ENCODE measurements around the gene DNAJB12.
"Not testable (repeated sequence)": the region's sequence is repeated elsewhere in the genome, so short reads cannot be mapped to it uniquely, and the experiment has no call there.

The DNAJB12 gene

GRCh38 chr10:72310241-72310633, 44.5 kb downstream of the DNAJB12 start:
- no peak for TF ChIP-seq CTCF (IDR thresholded peaks at IDR 0.05; ENCODE audit: insufficient read depth, low read length, missing control alignments)
- no peak for DNase-seq (ENCODE audit: low read depth, low spot score)
- no peak overlapping the region for H3K4me3 ChIP-seq (ENCODE audit: low read depth, low read length)
- CTCF ChIA-PET: no interaction called here
- POLR2A ChIA-PET: interaction anchor here (2.4 kb wide), 1 partner anchor 36 kb away, joined by 18 read pairs; the partner anchor contains the start of gene DDIT4

GRCh38 chr10:72309290-72310240, 45.2 kb downstream of the DNAJB12 start:
- no peak overlapping the region for H3K4me3 ChIP-seq (ENCODE audit: low read depth, low read length)
- DNase-seq (ENCODE audit: low read depth, low spot score): no peak
- CTCF ChIA-PET: interaction anchor here (0.8 to 1.6 kb wide), 3 partner anchors 9 to 32 kb away, joined by 3 to 5 read pairs (median 4); no protein-coding TSS in a partner anchor
- POLR2A ChIA-PET: interaction anchor here (1.0 to 2.4 kb wide), 2 partner anchors 12 to 35 kb away, joined by 6 to 18 read pairs; partner anchors contain the start of gene DDIT4
- TF ChIP-seq CTCF (IDR thresholded peaks at IDR 0.05; ENCODE audit: insufficient read depth, low read length, missing control alignments): no peak

- ChIA-PET CTCF (interaction anchor here (1.0 to 1.6 kb wide), 3 partner anchors 10 to 33 kb away, joined by 4 to 5 read pairs (median 4); no protein-coding TSS in a partner anchor), POLR2A (interaction anchor here (1.0 to 2.4 kb wide), 4 partner anchors 11 to 34 kb away, joined by 3 to 18 read pairs (median 6); partner anchors contain the start of gene DDIT4)
- DNase-seq (ENCODE audit: low read depth, low spot score): no peak
- no peak overlapping the region for H3K4me3 ChIP-seq (ENCODE audit: low read depth, low read length)
- TF ChIP-seq CTCF (IDR thresholded peaks at IDR 0.05; ENCODE audit: insufficient read depth, low read length, missing control alignments): no peak
These were observed 46.3 kb downstream of the DNAJB12 start for GRCh38 chr10:72308320-72308987.

- not testable (repeated sequence) for DNase-seq (ENCODE audit: low read depth, low spot score); H3K4me3 ChIP-seq (ENCODE audit: low read depth, low read length)
- ChIA-PET POLR2A (interaction anchor here (1.2 kb wide), 2 partner anchors 11 to 13 kb away, joined by 3 to 5 read pairs; no protein-coding TSS in a partner anchor), CTCF (interaction anchor here (1.0 to 1.6 kb wide), 2 partner anchors 9 to 11 kb away, joined by 4 to 5 read pairs; no protein-coding TSS in a partner anchor)
These were observed 47.0 kb downstream of the DNAJB12 start for GRCh38 chr10:72307711-72308110.

GRCh38 chr10:72306215-72306760, 48.4 kb downstream of the DNAJB12 start:
- DNase-seq (ENCODE audit: low read depth, low spot score): no peak
- POLR2A ChIA-PET: no interaction called here
- H3K4me3 ChIP-seq (ENCODE audit: low read depth, low read length): no peak overlapping the region
- TF ChIP-seq CTCF (IDR thresholded peaks at IDR 0.05; ENCODE audit: insufficient read depth, low read length, missing control alignments): no peak
- CTCF ChIA-PET: interaction anchor here (1.5 kb wide), 1 partner anchor 31 kb away, joined by 3 read pairs; no protein-coding TSS in a partner anchor

GRCh38 chr10:72303424-72304128, 51.1 kb downstream of the DNAJB12 start:
- no peak for TF ChIP-seq CTCF (IDR thresholded peaks at IDR 0.05; ENCODE audit: insufficient read depth, low read length, missing control alignments)
- POLR2A ChIA-PET: interaction anchor here (1.4 to 2.2 kb wide), 3 partner anchors 17 to 30 kb away, joined by 4 to 10 read pairs (median 7); partner anchors contain the start of gene DDIT4
- DNase-seq (ENCODE audit: low read depth, low spot score): no peak
- H3K4me3 ChIP-seq (ENCODE audit: low read depth, low read length): no peak overlapping the region
- CTCF ChIA-PET: interaction anchor here (0.9 to 1.7 kb wide), 3 partner anchors 12 to 15 kb away, joined by 3 read pairs; no protein-coding TSS in a partner anchor
